Thyroid gland (tissue), 4 donors: Measurements from ENCODE around the gene FARSA. TPM values are rescaled to one million over a fixed set of nuclear protein-coding genes. Genes with fewer than 3 reads are reported as not detected.

ENCODE experiments used
- DNase-seq, 2 donors: peaks; one replicate each; pipeline ENCODE4 v3.0.0-alpha.2; 2019
- H3K27ac ChIP-seq, 3 donors: fragments of 200-600 bp; sonication (generic); 1 replicate in 2 of 3; 2 replicates in 1 of 3; pipeline ENCODE4 v1.5.1; 2016 to 2019; ENCODE audit warnings: mild to moderate bottlenecking in 1 of 3, moderate library complexity in 1 of 3
- H3K27me3 ChIP-seq: fragments of 200-600 bp; sonication (generic); one replicate; pipeline ENCODE4 v1.5.1; 2019
- H3K36me3 ChIP-seq, 2 donors: fragments of 200-600 bp; sonication (generic); one replicate each; pipeline ENCODE4 v1.5.1; 2016 to 2019
- H3K4me1 ChIP-seq, 2 donors: fragments of 200-600 bp; sonication (generic); one replicate each; pipeline ENCODE4 v1.5.1; 2017 to 2019
- H3K4me3 ChIP-seq, 3 donors: fragments of 200-600 bp; sonication (generic); replicated peaks in 1 of 3; 1 replicate in 2 of 3; 2 replicates in 1 of 3; pipeline ENCODE4 v1.5.1; 2016; ENCODE audit warnings: mild to moderate bottlenecking in 1 of 3
- H3K9me3 ChIP-seq: fragments of 200-600 bp; sonication (generic); one replicate; pipeline ENCODE4 v1.5.1; 2017
- CTCF ChIP-seq, 6 experiments: fragments of 200-600 bp in 3 of 6; fragments of 450-650 bp in 3 of 6; sonication (generic) in 3 of 6; IDR thresholded peaks; one replicate each; pipeline ENCODE4 v1.5.1; 2016 to 2019; ENCODE audit warnings: antibody characterized with exemption in 6 of 6, mild to moderate bottlenecking in 2 of 6, inconsistent platforms in 1 of 6, moderate library complexity in 1 of 6
- POLR2A ChIP-seq, 2 donors: fragments of 450-650 bp; IDR thresholded peaks; one replicate each; pipeline ENCODE4 v1.6.1; 2017; ENCODE audit warnings: antibody characterized with exemption in 2 of 2, mild to moderate bottlenecking in 2 of 2, moderate library complexity in 1 of 2
- WGBS, 2 donors: methylation state at CpG; one replicate each; pipeline ENCODE4 v1.1.5; 2017; 5-methylcytosine and 5-hydroxymethylcytosine counted together
- intact Hi-C: fragments of 100-400 bp; cut with DNase I; formaldehyde crosslinking; loops from one replicate; pipeline ENCODE4 v1.15.1; 2023
- total RNA-seq, 4 donors: library from RNA; depleted of rRNA; stranded (reverse); fragments of >200 nt; gene quantifications; one replicate each; pipeline ENCODE4 v1.2.3, GENCODE V29; 2016

FARSA gene
- total RNA-seq, 4 donors from 2014 or later = 43.5 to 61.5 (median 53.4) TPM

GRCh38 chr19:12913851-12914690 is 19.4 kb downstream of the FARSA start:
- peak; percentile 55 to 67 for DNase-seq
- H3K36me3 ChIP-seq = no peaks in the 10 kb centered on the region
- H3K4me3 ChIP-seq = no peak overlapping the region
- peaks cover 22 to 29% of the 10 kb centered on the region in 2 donors for H3K4me1 ChIP-seq
- no peak for TF ChIP-seq CTCF (IDR thresholded peaks at IDR 0.05)
- no peak for TF ChIP-seq POLR2A (IDR thresholded peaks at IDR 0.05)
- no peaks in the 10 kb centered on the region for H3K27me3 ChIP-seq
- H3K9me3 ChIP-seq = no peaks in the 10 kb centered on the region
- intact Hi-C loops = no loop called here
- H3K27ac ChIP-seq = peak overlapping the region; percentile 79 to 86 (median 80)
- WGBS, 2 donors = 49 to 57% methylated on average over 11 to 12 of the region's 12 CpGs

- 2 to 7% methylated on average over 18 to 19 of the region's 22 CpGs for WGBS, 2 donors
- peak overlapping the region in 1 of 3 donors; percentile 1 for H3K4me3 ChIP-seq
- no peaks in the 10 kb centered on the region for H3K9me3 ChIP-seq
- H3K4me1 ChIP-seq = peaks cover 22 to 29% of the 10 kb centered on the region in 2 donors
- H3K36me3 ChIP-seq = no peaks in the 10 kb centered on the region
- intact Hi-C loops = no loop called here
- H3K27me3 ChIP-seq = no peaks in the 10 kb centered on the region
- peak in 1 of 2 donors; percentile 43 for TF ChIP-seq POLR2A (IDR thresholded peaks at IDR 0.05)
- no peak for TF ChIP-seq CTCF (IDR thresholded peaks at IDR 0.05)
- peak; percentile 89 to 93 for DNase-seq
- H3K27ac ChIP-seq = peak overlapping the region; percentile 79 to 86 (median 80)
These were observed 20.4 kb downstream of the FARSA start for GRCh38 chr19:12913011-12913561.

GRCh38 chr19:12912571-12912970 is 20.9 kb downstream of the FARSA start:
- peak overlapping the region; percentile 79 to 86 (median 80) for H3K27ac ChIP-seq
- 17 to 18% methylated on average over 4 of the region's 4 CpGs for WGBS, 2 donors
- H3K9me3 ChIP-seq = no peaks in the 10 kb centered on the region
- no peak overlapping the region for H3K4me3 ChIP-seq
- TF ChIP-seq POLR2A (IDR thresholded peaks at IDR 0.05) = no peak
- no peak for TF ChIP-seq CTCF (IDR thresholded peaks at IDR 0.05)
- H3K36me3 ChIP-seq = no peaks in the 10 kb centered on the region
- H3K27me3 ChIP-seq = no peaks in the 10 kb centered on the region
- intact Hi-C loops = no loop called here
- peaks cover 22 to 29% of the 10 kb centered on the region in 2 donors for H3K4me1 ChIP-seq
- DNase-seq = peak in 1 of 2 donors; percentile 18

GRCh38 chr19:12907166-12907565 is 26.3 kb downstream of the FARSA start:
- TF ChIP-seq CTCF (IDR thresholded peaks at IDR 0.05) (no peak), POLR2A (IDR thresholded peaks at IDR 0.05) (no peak)
- no peaks in the 10 kb centered on the region for H3K36me3 ChIP-seq
- no peak for DNase-seq
- H3K4me3 ChIP-seq = no peak overlapping the region
- no peaks in the 10 kb centered on the region for H3K27me3 ChIP-seq
- intact Hi-C loops = no loop called here
- WGBS, 2 donors = 94 to 95% methylated on average over 9 of the region's 9 CpGs
- no peaks in the 10 kb centered on the region for H3K9me3 ChIP-seq
- H3K4me1 ChIP-seq = peaks cover 1 to 5% of the 10 kb centered on the region in 2 donors
- H3K27ac ChIP-seq = no peak overlapping the region
